Midbrain (tissue), 1 donor: Measurements from ENCODE around the gene ARHGAP24.
"Not testable (repeated sequence)": the region's sequence is repeated elsewhere in the genome, so short reads cannot be mapped to it uniquely, and the experiment has no call there.

Experiments
- DNase-seq: peaks from one replicate; lab custom pipeline; 2025; lab: John Stamatoyannopoulos, UW

ARHGAP24 gene

DNA sequence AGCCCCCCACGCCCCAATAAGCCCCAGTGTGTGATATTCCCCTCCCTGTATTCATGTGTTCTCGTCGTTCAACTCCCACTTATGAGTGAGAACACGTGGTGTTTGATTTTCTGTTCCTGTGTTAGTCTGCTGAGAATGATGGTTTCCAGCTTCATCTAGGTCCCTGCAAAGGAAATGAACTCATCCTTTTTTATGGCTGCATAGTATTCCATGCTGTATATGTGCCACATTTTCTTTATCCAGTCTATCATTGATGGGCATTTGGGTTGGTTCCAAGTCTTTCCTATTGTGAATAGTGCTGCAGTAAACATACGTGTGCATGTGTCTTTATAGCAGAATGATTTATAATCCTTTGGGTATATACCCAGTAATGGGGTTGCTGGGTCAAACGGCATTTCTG, 440.6 kb downstream of the ARHGAP24 start:
- DNase-seq: not testable (repeated sequence)

DNA sequence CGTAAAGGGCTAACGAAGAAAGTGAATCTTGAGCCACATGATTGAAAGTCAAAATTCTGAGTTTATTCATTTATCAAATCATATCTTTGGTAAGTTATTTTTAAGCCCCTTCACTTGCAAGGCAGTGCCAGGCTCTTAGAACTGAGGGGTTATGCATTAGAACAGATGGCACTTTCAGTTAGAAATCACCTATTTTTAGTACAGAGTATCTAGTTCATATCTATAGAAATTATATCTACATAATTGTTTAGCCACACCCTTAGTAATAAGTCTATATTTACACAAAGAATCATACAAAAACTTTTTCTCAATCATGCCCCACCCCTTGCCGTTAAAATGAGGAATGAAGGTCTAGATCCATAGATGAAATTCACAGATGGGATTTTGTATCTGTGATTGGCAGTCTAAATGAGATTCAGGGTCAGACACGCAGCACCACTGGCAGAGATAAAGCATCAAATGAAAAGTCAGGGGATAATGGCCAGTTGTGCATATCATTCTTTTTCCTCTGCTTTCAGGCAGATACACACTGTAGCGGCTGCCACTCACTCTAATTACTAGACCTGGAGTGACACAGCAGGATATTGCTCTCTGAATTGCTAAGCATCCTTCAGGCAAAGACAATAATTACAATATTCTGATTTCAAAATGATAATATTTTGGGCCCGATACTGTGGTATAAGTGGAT, 444.4 kb downstream of the ARHGAP24 start:
- no peak for DNase-seq

DNA sequence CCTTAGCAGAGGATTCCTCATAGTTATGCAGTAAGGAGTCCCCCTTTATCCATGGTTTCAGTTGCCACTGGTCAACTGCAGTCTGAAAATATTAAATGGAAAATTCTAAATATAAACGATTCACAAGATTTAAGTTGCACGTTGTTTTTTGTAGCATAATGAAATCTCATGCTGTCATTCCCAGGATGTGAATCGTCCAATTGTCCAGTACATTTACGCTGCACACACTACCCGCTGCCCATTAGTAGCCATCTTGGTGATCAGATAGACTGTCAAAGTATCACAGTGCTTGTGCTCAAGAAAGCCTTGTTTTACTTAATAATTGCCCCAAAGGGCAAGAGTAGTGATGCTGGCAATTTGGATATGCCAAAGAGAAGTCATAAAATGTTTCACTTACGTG, 450.1 kb downstream of the ARHGAP24 start:
- no peak for DNase-seq

DNA sequence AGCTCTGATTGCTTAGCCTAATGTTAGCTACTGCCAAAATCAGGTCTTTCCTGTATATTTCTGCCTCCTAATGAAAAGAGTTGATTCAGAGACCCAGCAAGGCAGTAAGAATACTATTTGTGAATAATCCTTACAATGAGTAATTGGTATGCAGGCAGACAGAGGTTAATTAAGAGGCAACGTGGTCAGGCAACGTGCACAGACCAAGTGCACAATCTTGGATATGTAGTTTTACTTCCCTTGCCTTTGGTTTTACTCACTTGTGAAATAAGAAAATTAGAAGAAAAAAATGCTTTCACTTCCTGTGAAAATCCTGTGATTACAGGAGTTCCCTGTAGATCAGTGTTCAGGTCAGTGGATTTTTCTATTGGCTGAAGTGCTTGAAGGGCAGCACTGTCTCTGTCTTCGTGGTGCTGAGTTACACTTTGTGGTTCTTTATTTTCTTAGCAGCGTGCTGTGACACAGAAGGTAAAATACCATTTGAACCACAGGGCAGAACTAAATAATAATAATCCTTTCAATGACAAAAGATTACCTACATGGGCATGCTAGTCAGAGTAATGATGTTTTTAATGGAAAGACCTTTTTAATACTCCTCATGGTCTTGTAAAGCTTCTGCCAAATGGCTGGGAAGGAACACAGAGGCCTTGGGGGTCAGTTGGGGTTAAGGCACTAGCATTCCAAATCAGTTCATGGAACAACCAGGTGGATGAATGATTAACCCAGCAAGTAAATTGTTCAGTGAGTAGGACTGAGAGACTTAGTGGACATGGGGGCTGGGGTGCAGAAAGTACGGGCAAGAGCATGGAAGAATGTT, 454.0 kb downstream of the ARHGAP24 start:
- DNase-seq: no peak

DNA sequence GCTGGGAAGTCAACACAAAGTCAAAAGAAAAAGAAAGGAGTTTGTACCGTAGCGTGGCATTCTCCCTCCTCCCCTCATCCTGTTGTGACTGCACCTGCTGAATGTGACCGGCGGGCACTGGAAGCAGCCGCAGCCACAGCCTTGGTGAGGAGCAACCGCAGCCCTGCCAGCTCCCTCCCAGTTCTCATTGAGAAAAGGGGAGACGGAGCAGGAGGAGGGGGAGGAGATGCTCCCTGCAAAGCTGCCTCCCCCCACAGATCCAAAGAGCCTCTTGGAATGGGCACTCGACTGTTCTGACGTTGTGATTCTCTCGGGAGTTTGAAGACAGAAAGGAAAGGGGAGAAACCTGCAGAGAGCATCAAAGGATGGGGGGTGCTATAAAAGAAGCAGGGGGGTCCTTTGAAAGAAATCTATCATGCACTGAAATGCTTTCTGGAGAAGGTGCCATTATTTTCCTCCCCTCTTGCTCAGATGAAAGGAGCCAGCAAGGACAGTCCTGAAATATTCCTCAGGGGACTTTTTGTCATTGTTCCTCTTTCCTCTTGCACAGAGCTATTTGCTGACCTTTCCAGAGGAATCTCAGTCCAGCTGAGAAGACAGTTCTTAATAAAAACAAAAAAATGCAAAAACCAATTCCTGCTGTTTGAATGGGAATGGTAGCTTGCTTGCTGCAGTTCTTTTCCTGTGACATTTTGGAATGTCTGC, 455.2 kb downstream of the ARHGAP24 start:
- DNase-seq: no peak

DNA sequence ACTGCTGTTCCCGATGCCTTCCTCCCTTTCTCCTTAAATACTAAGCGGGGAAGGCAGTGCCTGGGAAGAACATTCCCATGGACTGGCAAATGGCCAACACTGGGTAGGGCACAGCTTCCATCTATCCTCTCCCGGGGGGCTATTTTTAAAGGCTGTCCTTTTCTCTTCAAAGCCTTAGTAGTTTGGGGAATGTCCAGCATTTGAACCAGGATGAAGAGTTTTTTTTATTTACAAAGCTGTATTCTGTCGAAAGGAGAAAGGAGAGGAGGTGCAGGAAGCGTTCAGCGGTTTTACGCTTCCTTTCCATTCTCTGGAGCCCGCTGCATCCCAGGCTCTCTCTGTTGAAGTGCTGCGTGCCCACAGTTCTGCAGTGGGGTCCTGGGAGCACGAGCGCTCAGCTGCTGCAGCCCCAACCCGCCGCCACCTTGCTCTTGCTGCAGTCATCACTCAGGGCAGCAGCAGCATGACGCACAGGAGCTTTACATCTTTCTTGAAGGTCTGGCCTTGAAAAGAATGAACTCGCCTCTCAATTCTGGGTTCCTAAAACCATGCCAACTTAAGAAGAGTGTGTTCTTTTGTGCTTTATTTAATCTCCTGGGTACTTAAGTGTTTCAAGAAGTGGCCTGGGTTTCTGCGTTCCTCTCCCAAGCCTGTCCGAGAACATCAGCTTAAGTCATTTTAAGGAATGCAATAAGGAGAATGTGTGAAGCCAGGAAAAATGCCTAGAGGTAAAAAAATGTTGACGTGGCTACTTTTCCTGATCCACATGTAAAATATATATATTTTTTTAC, 457.7 kb downstream of the ARHGAP24 start:
- DNase-seq: no peak

DNA sequence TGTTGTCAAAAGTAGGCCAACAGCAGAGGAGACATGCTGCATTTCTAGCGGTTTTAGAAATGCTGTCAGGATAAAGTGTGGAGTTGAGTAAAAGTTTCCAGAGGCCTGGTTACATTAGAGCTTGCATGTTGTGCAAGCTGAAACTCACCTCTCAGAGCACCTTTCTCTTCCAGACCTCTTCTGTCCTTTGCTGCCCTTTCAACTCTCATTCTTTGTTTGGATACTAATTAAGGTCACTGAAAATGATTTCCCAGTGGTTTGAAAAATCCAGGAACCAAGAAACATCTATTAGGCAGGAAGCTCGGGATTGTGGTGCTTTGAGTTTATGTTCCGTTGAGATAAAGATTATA, 458.3 kb downstream of the ARHGAP24 start:
- DNase-seq: no peak

DNA sequence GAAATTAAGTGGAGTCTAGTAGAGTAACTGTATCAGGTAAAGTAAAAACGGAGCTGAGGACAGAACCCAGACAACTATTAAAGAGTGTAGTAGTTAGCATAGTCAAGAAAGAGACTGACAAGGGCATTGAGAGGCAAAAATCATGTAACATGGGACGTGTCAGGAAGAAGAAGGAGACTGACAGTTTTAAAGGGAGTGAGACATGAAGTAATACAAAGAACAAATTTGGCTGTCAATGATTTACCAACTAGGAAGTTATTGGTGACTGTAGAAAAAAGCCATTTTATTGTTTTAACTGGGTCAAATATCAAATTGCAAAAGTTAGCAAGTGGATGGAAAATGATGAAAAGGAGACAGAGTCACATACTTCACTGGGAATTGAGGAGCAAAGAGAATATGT, 462.6 kb downstream of the ARHGAP24 start:
- DNase-seq: no peak

DNA sequence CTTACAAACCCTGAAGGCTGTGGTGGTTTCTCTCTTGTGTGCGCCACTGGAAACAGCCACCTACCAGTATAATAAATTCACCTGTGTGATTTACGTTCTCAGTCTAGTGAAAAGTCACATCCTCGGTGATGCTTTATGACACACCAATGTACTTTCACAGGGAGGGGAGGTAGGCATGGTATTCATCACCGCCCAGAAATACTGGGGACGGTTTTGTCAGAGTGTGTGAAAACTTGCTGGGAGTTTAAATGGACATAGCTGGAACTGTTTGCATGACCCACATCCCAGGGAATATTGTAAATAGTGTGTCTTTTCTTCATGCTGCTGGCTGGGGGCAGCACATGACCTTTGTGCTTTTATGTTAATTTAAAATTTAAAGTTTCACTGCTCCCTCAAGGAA, 463.1 kb downstream of the ARHGAP24 start:
- no peak for DNase-seq

DNA sequence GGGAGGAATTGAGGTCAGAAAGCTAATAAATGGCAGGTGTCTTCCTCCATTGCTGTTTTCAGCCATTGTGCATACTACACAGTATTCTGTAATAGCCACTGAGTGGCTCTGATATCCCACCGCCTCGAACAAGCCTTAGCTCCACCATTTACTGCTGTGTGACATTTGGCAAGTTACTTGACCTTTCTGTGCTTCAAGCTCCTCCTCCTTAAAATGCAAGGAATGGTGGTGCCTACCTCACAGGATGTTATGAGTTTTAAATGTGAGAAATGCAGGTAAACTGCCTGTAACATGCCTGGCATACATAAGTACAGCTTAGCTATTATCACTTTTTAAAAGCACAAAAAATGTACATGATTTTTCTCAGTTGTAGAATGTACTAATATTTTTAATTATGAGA, 464.0 kb downstream of the ARHGAP24 start:
- DNase-seq: no peak

DNA sequence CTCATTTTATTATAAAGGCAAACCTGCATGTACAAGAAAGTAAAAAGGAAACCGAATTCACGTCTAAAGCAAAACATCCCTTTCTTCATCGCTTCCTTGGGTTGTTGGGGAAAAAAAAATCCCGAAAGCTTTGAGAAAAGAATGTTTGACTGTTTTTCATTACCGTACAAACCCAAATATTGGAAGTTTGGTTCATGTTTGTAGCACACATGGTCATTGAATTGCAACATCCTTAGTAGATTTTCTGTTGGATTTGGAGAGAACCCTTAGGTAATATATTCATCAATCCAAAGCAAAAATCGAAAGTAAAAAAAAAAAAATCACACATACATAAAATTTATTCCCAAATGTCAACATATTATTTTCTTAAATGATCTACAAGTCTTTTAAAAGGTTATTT, 464.6 kb downstream of the ARHGAP24 start:
- no peak for DNase-seq

DNA sequence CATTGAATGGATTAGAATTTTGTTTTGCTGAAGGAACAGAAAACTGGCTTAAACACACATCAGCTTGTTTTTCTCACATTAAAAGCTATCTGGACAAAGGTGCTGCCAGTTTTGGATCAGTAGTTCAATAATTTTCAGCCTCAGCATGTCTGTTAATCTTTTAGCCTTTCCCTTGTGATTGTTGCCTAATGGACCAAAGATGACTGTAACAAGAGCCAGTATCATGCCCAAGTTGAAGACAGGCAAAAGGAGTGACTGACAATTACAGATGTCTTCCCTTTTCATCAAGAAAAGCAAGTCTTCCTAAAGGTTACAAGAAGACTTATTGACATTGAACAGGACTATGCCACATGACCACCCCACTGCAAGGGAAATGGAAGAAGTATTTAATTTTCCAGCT, 465.2 kb downstream of the ARHGAP24 start:
- DNase-seq: no peak

DNA sequence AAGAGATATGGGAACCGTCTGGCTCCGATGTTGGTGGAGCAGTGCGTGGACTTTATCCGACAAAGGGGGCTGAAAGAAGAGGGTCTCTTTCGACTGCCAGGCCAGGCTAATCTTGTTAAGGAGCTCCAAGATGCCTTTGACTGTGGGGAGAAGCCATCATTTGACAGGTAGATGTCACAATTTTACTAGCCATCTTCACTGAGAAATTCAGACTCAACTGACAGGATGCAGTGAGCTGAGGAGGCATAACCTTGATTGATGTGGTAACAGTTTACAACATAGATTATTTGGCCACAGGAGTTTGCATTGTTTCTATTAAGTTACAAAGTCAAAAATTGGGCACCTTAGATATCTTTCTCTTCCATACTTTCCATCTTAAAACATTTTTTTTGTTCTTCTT, 467.2 kb downstream of the ARHGAP24 start:
- no peak for DNase-seq

DNA sequence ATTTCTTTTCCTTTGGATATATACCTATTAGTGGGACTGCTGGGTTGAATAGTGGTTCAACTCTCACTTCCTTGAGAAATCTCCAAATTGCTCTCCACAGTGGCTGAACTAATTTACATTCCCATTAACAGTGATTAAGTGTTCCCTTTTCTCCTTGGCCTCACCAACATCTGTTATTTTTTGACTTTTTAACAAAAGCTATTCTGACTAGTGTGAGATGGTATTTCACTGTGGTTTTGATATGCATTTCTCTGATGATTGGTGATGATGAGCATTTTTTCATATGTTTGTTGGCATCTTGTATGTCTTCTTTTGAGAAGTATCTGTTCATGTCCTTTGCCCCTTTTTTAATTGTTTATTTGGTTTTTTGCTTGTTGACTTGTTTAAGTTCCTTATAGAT, 471.9 kb downstream of the ARHGAP24 start:
- DNase-seq: no peak

DNA sequence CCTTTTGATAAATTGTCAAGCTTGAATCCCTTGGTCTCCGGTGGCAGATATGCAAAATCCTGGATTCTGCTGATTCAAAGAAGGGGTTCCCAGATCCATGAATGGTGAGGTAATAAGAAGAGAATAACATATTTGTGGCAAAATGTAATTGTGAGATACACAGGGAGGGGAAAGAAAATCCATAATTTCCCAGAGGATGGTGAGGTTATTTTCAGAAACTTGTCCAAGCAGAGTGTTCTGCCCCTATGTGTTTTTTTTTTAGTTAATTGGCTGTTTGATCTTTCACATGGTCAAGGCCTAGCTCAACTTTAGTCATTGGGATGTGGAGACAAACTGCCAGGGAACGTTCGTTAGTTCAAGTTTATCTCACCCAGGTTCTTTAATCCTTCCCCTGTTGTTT, 476.1 kb downstream of the ARHGAP24 start:
- no peak for DNase-seq

DNA sequence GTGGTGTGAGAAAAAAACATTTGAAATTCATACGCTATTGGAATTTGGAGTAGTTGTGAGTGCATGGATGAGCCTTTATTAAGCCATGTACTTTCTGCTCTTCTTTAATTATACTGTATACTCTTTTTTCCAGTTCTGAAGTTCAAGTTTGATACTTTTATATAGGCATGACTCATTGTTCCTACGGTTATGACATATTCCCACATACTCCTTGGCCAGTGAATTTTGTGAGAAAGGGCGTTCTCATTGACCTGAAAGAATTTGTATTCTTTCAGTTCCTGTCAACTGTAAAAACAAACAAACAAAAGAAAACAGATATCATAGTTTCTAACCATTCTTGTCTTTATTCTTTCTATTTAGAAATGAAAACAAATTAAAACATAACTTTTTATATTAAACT, 477.6 kb downstream of the ARHGAP24 start:
- no peak for DNase-seq

DNA sequence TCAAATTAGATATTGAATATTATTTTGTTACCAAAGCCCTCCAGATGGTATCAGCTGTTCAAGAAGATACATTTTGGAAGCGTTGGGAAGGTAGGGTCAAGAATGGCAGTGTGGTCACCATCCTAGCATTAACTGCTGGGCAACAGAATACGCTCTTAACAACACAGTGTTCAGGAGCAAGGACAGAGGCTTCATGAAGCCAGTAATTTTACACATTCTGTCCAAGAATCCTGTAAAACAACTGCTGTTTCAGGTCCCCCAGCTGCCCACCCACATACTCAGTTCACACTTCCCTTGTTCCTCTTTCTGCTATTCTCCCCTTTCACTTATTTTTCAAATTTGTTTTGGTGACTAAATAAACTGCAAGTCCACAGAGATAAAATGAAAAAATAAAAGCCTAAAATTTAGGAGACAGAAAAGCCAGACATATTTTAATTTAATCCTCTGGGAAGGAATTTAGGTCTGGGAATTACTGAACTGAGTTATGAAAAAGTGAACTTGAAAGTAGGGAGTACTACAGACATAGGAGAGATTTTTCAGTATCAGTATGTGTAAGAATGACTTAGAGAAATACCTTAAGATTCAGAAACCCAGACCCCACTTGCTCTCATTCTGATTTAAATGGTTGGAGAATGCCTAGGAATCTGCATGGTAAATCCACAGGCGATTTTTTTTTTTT, 478.2 kb downstream of the ARHGAP24 start:
- DNase-seq: no peak

DNA sequence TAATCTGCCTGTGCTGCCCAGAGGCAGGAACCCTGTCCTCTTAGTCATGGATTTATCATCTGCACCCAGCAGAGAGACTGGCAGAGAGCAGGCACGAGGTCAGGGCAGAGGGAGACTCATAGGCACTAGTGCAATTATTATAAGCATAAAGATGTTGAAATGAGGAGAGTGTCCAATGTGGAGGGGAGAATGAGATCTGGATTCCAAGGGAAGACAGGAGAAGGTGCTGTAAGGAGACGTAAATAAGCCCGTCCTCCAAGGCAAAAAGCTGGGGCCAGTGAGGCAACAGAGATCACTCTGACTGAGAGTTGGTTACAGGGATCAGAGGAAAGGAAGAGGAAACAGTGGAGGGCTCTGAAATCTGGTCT, 478.7 kb downstream of the ARHGAP24 start:
- DNase-seq: no peak

DNA sequence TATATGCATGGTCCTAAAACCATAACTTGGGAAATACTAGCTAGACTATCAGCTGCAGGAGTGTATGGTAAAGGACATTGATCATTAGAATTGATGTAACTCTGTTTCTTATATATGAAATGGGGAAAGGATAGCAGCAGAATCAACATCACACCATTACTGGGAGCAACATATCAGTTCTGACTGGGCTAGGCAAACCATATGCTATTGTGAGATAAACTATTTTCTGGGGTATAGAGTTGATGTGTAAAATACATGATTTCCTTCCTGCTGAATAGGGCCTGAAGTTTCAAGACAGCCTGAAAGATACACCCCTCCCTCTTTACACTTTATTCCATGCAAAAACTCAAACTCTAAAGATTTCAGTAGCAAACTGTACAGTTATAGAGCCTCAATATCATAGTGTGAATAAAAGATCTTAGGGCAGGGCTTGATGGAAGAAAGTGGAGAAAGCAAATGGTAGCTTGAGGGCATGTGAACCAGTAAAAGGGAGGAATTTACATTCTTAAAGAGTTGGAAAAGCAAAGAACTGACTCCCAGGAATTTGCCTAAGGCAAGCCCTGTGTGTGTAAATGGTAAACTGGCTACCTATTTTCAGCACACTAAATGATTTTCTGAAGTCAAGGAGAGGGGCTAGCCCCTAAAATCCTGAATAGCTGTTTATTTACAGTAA, 480.8 kb downstream of the ARHGAP24 start:
- DNase-seq: no peak

DNA sequence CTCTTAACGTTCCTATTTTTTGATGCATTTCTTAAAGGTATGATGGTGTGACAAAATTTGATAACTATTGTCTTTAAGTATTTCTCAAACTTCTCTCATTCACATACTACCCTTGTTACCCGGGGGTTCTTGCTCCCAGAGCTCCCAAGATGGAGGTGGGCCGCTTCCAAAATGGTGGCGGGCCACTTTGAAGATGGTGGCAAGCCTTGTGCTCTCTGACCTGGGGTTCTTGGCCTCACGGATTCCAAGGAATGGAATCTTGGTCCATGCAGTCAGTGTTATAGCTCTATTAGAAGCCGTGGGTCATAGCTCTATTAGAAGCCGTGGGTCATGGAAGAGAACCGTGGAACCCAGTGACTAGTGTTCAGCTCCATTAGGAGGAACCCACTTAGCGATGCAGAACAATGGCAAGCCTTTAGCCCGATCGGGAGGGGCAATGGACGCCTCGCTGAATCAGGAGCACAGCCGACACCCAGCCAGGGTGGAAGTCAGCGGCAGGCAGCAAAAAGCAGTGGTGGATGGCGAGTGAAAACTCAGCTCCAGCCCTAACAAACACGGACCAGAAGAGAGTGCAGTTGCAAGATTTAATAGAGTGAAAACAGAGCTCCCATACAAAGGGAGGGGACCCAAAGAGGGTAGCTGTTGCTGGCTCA, 481.5 kb downstream of the ARHGAP24 start:
- DNase-seq: no peak

DNA sequence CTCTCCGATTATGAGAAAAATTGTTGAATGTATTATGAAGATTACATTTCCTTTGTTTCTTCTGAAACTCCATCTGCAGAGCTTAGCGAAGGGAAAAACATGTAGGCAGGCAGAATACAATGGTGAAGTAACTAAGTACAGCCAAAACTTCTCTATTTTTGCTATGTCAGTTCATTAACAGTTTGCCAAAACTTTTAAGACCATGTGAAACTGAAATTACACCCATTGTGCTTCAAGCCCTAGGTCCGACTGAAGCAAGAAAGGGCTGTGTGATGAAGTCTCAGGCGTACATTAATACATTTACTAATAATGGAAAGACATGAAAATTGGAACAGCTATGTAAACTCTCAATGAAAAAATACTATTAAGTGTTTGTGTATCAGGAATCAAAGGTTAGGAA, 486.9 kb downstream of the ARHGAP24 start:
- DNase-seq: no peak
